ENCODE measurements around the gene WDR20.
"Not testable (repeated sequence)": the region's sequence is repeated elsewhere in the genome, so short reads cannot be mapped to it uniquely, and the experiment has no call there.

WDR20 gene

GRCh38 chr14:102171173-102172020, 31.7 kb downstream of the WDR20 start:
- no peaks in the 10 kb centered on the region for H3K27me3 ChIP-seq (ENCODE audit: low read length)
- peaks cover 58% of the 10 kb centered on the region for H3K79me2 ChIP-seq (ENCODE audit: insufficient read depth, low read length)
- no peak overlapping the region for H3K9ac ChIP-seq (ENCODE audit: low read length)
- H3K27ac ChIP-seq (ENCODE audit: low read depth, low read length) = no peak overlapping the region
- H3K4me3 ChIP-seq (ENCODE audit: insufficient read depth, low read length, poor library complexity, severe bottlenecking) = no peak overlapping the region
- H4K20me1 ChIP-seq (ENCODE audit: low read depth, low read length) = no peaks in the 10 kb centered on the region
- no peaks in the 10 kb centered on the region for H3K9me3 ChIP-seq (ENCODE audit: insufficient read depth, low read length)
- H3K4me2 ChIP-seq (ENCODE audit: low read depth, low read length, poor library complexity, severe bottlenecking) = no peak overlapping the region
- H3K9me2 ChIP-seq (replicated peaks; ENCODE audit: insufficient read depth, low read length) = no peaks in the 10 kb centered on the region
- H2AFZ ChIP-seq (ENCODE audit: low read depth, low read length, severe bottlenecking) = no peak overlapping the region
- H3F3A ChIP-seq (ENCODE audit: insufficient read depth) = no peaks in the 10 kb centered on the region
- no peaks in the 10 kb centered on the region for H3K36me3 ChIP-seq (ENCODE audit: low read length)
- no peak for TF ChIP-seq CTCF (IDR thresholded peaks at IDR 0.05; ENCODE audit: insufficient read depth, low read length, poor library complexity, severe bottlenecking)
- no peak for TF ChIP-seq EZH2phosphoT487 (conservative IDR thresholded peaks at IDR 0.05; ENCODE audit: low read length)

- not testable (repeated sequence) for H3K9me2 ChIP-seq (replicated peaks; ENCODE audit: insufficient read depth, low read length); H3K9me3 ChIP-seq (ENCODE audit: insufficient read depth, low read length); H3K36me3 ChIP-seq (ENCODE audit: low read length); H2AFZ ChIP-seq (ENCODE audit: low read depth, low read length, severe bottlenecking); H3F3A ChIP-seq (ENCODE audit: insufficient read depth); H3K27me3 ChIP-seq (ENCODE audit: low read length); H3K9ac ChIP-seq (ENCODE audit: low read length); H3K27ac ChIP-seq (ENCODE audit: low read depth, low read length); H3K4me2 ChIP-seq (ENCODE audit: low read depth, low read length, poor library complexity, severe bottlenecking); H4K20me1 ChIP-seq (ENCODE audit: low read depth, low read length); H3K4me3 ChIP-seq (ENCODE audit: insufficient read depth, low read length, poor library complexity, severe bottlenecking)
- peaks cover 56% of the 10 kb centered on the region for H3K79me2 ChIP-seq (ENCODE audit: insufficient read depth, low read length)
These were observed 32.2 kb downstream of the WDR20 start for GRCh38 chr14:102172021-102172272.

GRCh38 chr14:102172721-102173120, 33.0 kb downstream of the WDR20 start:
- H3K9ac ChIP-seq (ENCODE audit: low read length); H3K4me2 ChIP-seq (ENCODE audit: low read depth, low read length, poor library complexity, severe bottlenecking); H2AFZ ChIP-seq (ENCODE audit: low read depth, low read length, severe bottlenecking); H3K36me3 ChIP-seq (ENCODE audit: low read length); H3K4me3 ChIP-seq (ENCODE audit: insufficient read depth, low read length, poor library complexity, severe bottlenecking); H3K27ac ChIP-seq (ENCODE audit: low read depth, low read length); H3K9me2 ChIP-seq (replicated peaks; ENCODE audit: insufficient read depth, low read length); H3K9me3 ChIP-seq (ENCODE audit: insufficient read depth, low read length); H3K27me3 ChIP-seq (ENCODE audit: low read length); H3F3A ChIP-seq (ENCODE audit: insufficient read depth); H4K20me1 ChIP-seq (ENCODE audit: low read depth, low read length): not testable (repeated sequence)
- peaks cover 56% of the 10 kb centered on the region for H3K79me2 ChIP-seq (ENCODE audit: insufficient read depth, low read length)

GRCh38 chr14:102177161-102177560, 37.5 kb downstream of the WDR20 start:
- Histone ChIP-seq H3K79me2 (ENCODE audit: insufficient read depth, low read length) (peaks cover 60% of the 10 kb centered on the region), H4K20me1 (ENCODE audit: low read depth, low read length) (no peaks in the 10 kb centered on the region), H3K9me2 (replicated peaks; ENCODE audit: insufficient read depth, low read length) (no peaks in the 10 kb centered on the region), H3K9me3 (ENCODE audit: insufficient read depth, low read length) (no peaks in the 10 kb centered on the region), H3K9ac (ENCODE audit: low read length) (no peak overlapping the region), H3K36me3 (ENCODE audit: low read length) (no peaks in the 10 kb centered on the region), H3K27ac (ENCODE audit: low read depth, low read length) (no peak overlapping the region), H3K4me3 (ENCODE audit: insufficient read depth, low read length, poor library complexity, severe bottlenecking) (no peak overlapping the region), H2AFZ (ENCODE audit: low read depth, low read length, severe bottlenecking) (no peak overlapping the region), H3K4me2 (ENCODE audit: low read depth, low read length, poor library complexity, severe bottlenecking) (no peak overlapping the region), H3F3A (ENCODE audit: insufficient read depth) (peaks cover 7% of the 10 kb centered on the region; the same call in 1 of the 2 replicates), H3K27me3 (ENCODE audit: low read length) (no peaks in the 10 kb centered on the region)
- TF ChIP-seq CTCF (IDR thresholded peaks at IDR 0.05; ENCODE audit: insufficient read depth, low read length, poor library complexity, severe bottlenecking) (no peak), EZH2phosphoT487 (conservative IDR thresholded peaks at IDR 0.05; ENCODE audit: low read length) (no peak)
